Measurements from ENCODE around the gene SLC22A6. TPM values are rescaled to one million over a fixed set of nuclear protein-coding genes. Genes with fewer than 3 reads are reported as not detected.

The SLC22A6 gene
- total and polyA plus RNA-seq, 7 donors, result not detected

DNA sequence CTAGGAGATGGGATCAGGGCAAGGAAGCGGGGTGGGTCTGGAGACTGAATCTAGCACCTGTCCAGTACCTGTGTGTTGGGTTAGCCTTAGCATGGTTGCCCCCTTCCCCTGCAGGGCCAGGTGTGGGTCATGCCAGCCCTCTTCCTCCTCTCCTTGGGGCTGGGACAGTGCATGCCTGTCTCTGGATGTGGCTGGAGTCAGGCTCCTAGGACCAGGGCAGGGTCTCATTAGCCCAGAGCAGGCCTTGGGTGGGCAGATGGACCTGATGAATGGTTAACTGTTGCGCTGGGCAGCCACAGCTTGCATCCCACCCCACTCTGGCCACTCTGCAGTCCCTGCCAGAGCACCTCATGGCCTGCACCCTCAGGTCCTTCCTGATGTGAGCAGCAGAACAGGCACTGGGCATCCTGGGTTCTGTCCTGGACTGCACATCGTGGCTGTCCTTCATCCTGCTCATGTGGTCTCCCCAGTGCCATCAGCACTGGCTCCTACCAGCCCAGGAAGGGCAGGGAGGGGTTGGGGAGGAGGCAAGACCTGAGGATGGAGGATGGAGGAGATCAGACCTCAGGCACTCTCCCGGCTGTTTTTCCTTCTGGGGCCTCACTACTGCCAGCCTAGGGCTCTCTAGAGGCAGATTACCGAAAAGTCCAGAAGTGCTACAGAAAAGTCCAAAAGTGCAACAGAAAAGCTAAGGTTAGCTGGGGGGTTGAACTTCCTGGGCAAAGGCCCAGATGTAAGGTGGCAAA lies 50.8 kb downstream of the SLC22A6 start:
- Histone ChIP-seq H3K4me3 (no peak overlapping the region), H3K9me3 (no peaks in the 10 kb centered on the region), H3K36me3 (ENCODE audit: insufficient read depth in 1 of 2, low read depth in 1 of 2) (no peaks in the 10 kb centered on the region), H3K4me1 (no peaks in the 10 kb centered on the region), H3K27ac (no peak overlapping the region), H3K27me3 (ENCODE audit: insufficient read depth in 3 of 3, low read length in 2 of 3) (peaks cover 0 to 9% (median 0%) of the 10 kb centered on the region in 3 donors)
- ATAC-seq, result no peak
- intact Hi-C loops (cut with DNase I), result no loop called here
- 84 to 88% (median 86%) methylated on average over 5 of the region's 5 CpGs for WGBS, 3 donors
- DNase-seq, result no peak
- TF ChIP-seq, protein P1, sequence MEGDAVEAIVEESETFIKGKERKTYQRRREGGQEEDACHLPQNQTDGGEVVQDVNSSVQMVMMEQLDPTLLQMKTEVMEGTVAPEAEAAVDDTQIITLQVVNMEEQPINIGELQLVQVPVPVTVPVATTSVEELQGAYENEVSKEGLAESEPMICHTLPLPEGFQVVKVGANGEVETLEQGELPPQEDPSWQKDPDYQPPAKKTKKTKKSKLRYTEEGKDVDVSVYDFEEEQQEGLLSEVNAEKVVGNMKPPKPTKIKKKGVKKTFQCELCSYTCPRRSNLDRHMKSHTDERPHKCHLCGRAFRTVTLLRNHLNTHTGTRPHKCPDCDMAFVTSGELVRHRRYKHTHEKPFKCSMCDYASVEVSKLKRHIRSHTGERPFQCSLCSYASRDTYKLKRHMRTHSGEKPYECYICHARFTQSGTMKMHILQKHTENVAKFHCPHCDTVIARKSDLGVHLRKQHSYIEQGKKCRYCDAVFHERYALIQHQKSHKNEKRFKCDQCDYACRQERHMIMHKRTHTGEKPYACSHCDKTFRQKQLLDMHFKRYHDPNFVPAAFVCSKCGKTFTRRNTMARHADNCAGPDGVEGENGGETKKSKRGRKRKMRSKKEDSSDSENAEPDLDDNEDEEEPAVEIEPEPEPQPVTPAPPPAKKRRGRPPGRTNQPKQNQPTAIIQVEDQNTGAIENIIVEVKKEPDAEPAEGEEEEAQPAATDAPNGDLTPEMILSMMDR (IDR thresholded peaks at IDR 0.05), result no peak

DNA sequence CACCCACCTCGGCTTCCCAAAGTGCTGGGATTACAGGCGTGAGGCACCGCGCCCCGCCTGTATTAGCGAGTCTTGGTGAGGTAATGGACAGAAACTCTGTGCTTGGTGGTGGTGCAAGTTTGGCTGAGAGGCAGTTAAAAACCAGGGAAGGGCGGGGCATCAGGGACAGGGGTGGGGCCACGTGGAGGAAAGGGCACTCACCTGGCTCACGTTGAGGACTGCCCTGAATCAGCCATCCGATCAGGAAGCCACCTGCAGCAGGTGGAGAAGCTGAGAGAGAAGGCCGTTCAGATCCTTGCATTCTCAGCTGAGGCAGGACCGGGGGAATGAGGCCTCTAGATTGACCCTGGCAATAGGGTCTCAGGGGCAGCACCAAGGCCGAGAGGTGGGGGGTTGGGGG lies 51.5 kb downstream of the SLC22A6 start:
- DNase-seq (no peak), ATAC-seq (no peak)
- intact Hi-C loops (cut with DNase I), result no loop called here
- Histone ChIP-seq H3K27me3 (ENCODE audit: insufficient read depth in 3 of 3, low read length in 2 of 3) (peaks cover 0 to 15% (median 0%) of the 10 kb centered on the region in 3 donors), H3K36me3 (ENCODE audit: insufficient read depth in 1 of 2, low read depth in 1 of 2) (no peaks in the 10 kb centered on the region), H3K27ac (no peak overlapping the region), H3K9me3 (no peaks in the 10 kb centered on the region), H3K4me3 (no peak overlapping the region), H3K4me1 (no peaks in the 10 kb centered on the region)
- 84 to 87% (median 86%) methylated on average over 13 of the region's 13 CpGs for WGBS, 3 donors
- TF ChIP-seq, protein P1 (IDR thresholded peaks at IDR 0.05), result no peak

DNA sequence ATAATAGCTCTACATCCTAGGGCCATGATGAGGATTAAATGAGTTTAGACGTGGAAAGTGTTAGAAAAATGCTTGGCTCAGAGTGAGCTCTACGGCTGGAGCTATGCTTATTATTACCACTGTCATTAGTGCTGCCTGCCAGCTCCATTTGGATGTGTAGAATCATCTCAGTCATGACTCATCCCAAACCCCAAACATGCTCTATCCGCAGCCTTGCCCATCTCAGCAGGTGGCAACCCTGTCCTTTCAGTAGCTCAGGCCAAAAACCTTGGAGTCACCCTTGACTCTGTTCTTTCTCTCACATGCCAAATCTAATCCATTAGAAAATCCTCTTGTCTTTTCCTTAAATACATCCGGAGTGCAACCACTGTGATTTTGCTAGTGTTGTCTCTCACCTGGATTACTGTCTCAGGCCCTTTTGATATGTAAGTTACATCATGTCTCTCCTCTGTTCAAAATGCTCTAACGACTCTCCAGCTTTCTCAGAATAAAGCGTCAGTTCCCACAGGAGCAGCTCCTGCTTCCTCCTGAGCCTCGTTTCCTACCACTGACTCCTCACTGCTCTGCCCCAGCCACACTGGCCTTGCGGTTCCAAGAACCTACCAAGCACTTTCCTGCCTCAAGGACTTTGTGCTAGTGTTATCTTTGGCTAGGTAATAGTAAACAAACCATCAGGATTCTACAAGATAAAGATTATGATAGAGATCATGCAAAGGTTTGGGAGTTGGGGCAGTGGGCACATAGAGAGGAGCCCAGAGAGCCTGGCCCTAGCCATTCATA lies 53.1 kb downstream of the SLC22A6 start:
- no peaks in the 10 kb centered on the region for H3K9me3 ChIP-seq
- intact Hi-C loops (cut with DNase I), result no loop called here
- WGBS, 3 donors, result 38 to 48% (median 47%) methylated on average over 8 of the region's 8 CpGs
- DNase-seq (no peak), ATAC-seq (no peak)
- TF ChIP-seq, protein P1 (IDR thresholded peaks at IDR 0.05), result no peak
- no peaks in the 10 kb centered on the region for H3K36me3 ChIP-seq (ENCODE audit: insufficient read depth in 1 of 2, low read depth in 1 of 2)
- peaks cover 0 to 31% (median 8%) of the 10 kb centered on the region in 3 donors for H3K27me3 ChIP-seq (ENCODE audit: insufficient read depth in 3 of 3, low read length in 2 of 3)
- no peak overlapping the region for H3K4me3 ChIP-seq
- H3K4me1 ChIP-seq, result no peaks in the 10 kb centered on the region
- H3K27ac ChIP-seq, result no peak overlapping the region

DNA sequence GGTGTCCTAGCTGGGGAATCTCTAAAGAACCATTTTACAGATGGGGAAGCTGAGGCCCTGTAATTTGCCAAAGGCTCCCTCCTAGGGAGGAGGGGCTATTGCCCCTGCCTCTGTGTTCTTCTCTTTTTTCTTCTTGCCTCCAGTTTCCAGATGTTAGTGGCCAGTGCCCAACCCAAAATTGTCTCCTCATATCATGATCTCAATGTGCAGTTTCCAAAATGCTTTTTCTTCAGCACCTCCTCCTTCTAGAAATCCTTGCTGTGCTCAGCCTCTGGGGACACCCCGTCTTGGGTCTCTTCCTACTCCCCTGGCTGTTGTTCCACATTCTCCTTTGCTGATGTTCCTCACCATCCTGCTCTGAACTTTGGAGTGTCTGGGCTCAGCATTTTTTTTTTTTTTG lies 54.1 kb downstream of the SLC22A6 start:
- TF ChIP-seq, protein P1 (IDR thresholded peaks at IDR 0.05), result no peak
- Histone ChIP-seq H3K4me3 (no peak overlapping the region), H3K4me1 (no peaks in the 10 kb centered on the region), H3K27ac (no peak overlapping the region), H3K9me3 (no peaks in the 10 kb centered on the region), H3K36me3 (ENCODE audit: insufficient read depth in 1 of 2, low read depth in 1 of 2) (no peaks in the 10 kb centered on the region), H3K27me3 (ENCODE audit: insufficient read depth in 3 of 3, low read length in 2 of 3) (peaks cover 0 to 41% (median 18%) of the 10 kb centered on the region in 3 donors)
- WGBS, 3 donors, result 22 to 30% (median 26%) methylated on average over 1 of the region's 1 CpG
- ATAC-seq (no peak), DNase-seq (no peak)
- intact Hi-C loops (cut with DNase I), result no loop called here

All from psoas muscle (tissue), 8 donors.